B cell (primary cell): ENCODE measurements around the gene NXPE3. TPM values are rescaled to one million over a fixed set of nuclear protein-coding genes. Genes with fewer than 3 reads are reported as not detected.

Experiments
- ATAC-seq: fragments of 200-7000 bp; cut with Tn5 transposase; one replicate; pipeline ENCODE4 v1.10.0; 2021; ENCODE audit warnings: low read depth, mild to moderate bottlenecking, moderate number of reproducible peaks, moderate library complexity
- CTCF ChIA-PET: fragments of 350-600 bp; sonication (Branson Sonifier 250); formaldehyde crosslinking; loops from one replicate; lab custom pipeline; 2021; ENCODE audit warnings: antibody characterized with exemption, inconsistent platforms; lab: Charles Lee
- POLR2A ChIA-PET: fragments of 350-600 bp; sonication (Branson Sonifier 250); formaldehyde crosslinking; loops from one replicate; lab custom pipeline; 2021; ENCODE audit warnings: antibody characterized with exemption; lab: Charles Lee
- DNase-seq: peaks from one replicate; pipeline ENCODE4 v3.0.0; 2013
- H2AFZ ChIP-seq: 2 replicates; pipeline ENCODE4 v1.6.1; 2012; ENCODE audit warnings: mild to moderate bottlenecking, low read depth, low read length; ENCODE audit not compliant: insufficient read depth, poor library complexity, severe bottlenecking
- H3K27ac ChIP-seq, 2 donors: 1 replicate in 1 of 2; 2 replicates in 1 of 2; pipeline ENCODE4 v1.5.1; 2012 to 2013; ENCODE audit warnings: low read length in 2 of 2, mild to moderate bottlenecking in 2 of 2, moderate library complexity in 1 of 2
- H3K27me3 ChIP-seq, 4 experiments: fragments of 200-600 bp in 1 of 4; sonication (generic) in 1 of 4; replicated peaks in 1 of 4; 1 replicate in 2 of 4; 2 replicates in 2 of 4; pipeline versions ENCODE4 v1.6.1 to v1.7.0; 2013 to 2016; ENCODE audit warnings: low read length in 3 of 4, mild to moderate bottlenecking in 2 of 4, mixed read lengths in 1 of 4, moderate library complexity in 1 of 4; ENCODE audit not compliant: insufficient read depth in 4 of 4, control insufficient read depth in 3 of 4; ENCODE audit errors: control extremely low read depth in 1 of 4
- H3K36me3 ChIP-seq, 2 experiments: replicated peaks in 1 of 2; 1 replicate in 1 of 2; 2 replicates in 1 of 2; pipeline versions ENCODE4 v1.6.1 to v1.7.1; 2013; ENCODE audit warnings: low read length in 1 of 2; ENCODE audit not compliant: insufficient read depth in 2 of 2, control insufficient read depth in 1 of 2; ENCODE audit errors: control extremely low read depth in 1 of 2, extremely low read depth in 1 of 2
- H3K4me1 ChIP-seq, 2 donors: fragments of 200-600 bp in 1 of 2; sonication (generic) in 1 of 2; 1 replicate in 1 of 2; 2 replicates in 1 of 2; pipeline versions ENCODE4 v1.5.1 to v1.6.1; 2013 to 2017; ENCODE audit warnings: low read length in 2 of 2; ENCODE audit not compliant: control insufficient read depth in 2 of 2, insufficient read depth in 2 of 2
- H3K4me2 ChIP-seq: replicated peaks from 2 replicates; pipeline ENCODE3; 2012; ENCODE audit warnings: mild to moderate bottlenecking, low read depth, low read length; ENCODE audit not compliant: poor library complexity, severe bottlenecking
- H3K4me3 ChIP-seq, 5 experiments: fragments of 200-600 bp in 1 of 5; sonication (generic) in 1 of 5; 1 replicate in 3 of 5; 2 replicates in 2 of 5; pipeline versions ENCODE4 v1.5.1 to v1.7.0; 2011 to 2016; ENCODE audit warnings: low read length in 4 of 5, mild to moderate bottlenecking in 4 of 5, low read depth in 2 of 5, control low read depth in 1 of 5, moderate library complexity in 1 of 5; ENCODE audit not compliant: insufficient read depth in 1 of 5; ENCODE audit errors: control extremely low read depth in 1 of 5, extremely low read depth in 1 of 5
- H3K79me2 ChIP-seq: fragments of 200-600 bp; sonication (generic); one replicate; pipeline ENCODE4 v1.6.0; 2016; ENCODE audit warnings: low read length; ENCODE audit not compliant: control insufficient read depth, insufficient read depth
- H3K9ac ChIP-seq: fragments of 200-600 bp; sonication (generic); 2 replicates; pipeline ENCODE4 v1.6.1; 2017; ENCODE audit warnings: mild to moderate bottlenecking, low read length, moderate library complexity
- H3K9me3 ChIP-seq, 3 donors: one replicate each; pipeline versions ENCODE4 v1.6.1 to v1.7.1; 2013; ENCODE audit warnings: low read length in 2 of 3; ENCODE audit not compliant: control insufficient read depth in 2 of 3, insufficient read depth in 1 of 3; ENCODE audit errors: control extremely low read depth in 1 of 3
- H4K20me1 ChIP-seq: 2 replicates; pipeline ENCODE4 v1.6.0; 2012; ENCODE audit warnings: mild to moderate bottlenecking, low read length; ENCODE audit not compliant: insufficient read depth, control insufficient read depth, poor library complexity, severe bottlenecking
- H3K27ac Mint-ChIP-seq: one replicate; pipeline ENCODE4 v1.8.0; 2021; ENCODE audit warnings: mixed read lengths
- H3K27me3 Mint-ChIP-seq: one replicate; pipeline ENCODE4 v1.8.0; 2021; ENCODE audit warnings: mixed read lengths
- H3K4me1 Mint-ChIP-seq: one replicate; pipeline ENCODE4 v1.8.0; 2021; ENCODE audit warnings: mixed read lengths
- H3K4me3 Mint-ChIP-seq: one replicate; pipeline ENCODE4 v1.8.0; 2021; ENCODE audit warnings: mixed read lengths
- H3K9me3 Mint-ChIP-seq: one replicate; pipeline ENCODE4 v1.8.0; 2022; ENCODE audit warnings: mixed read lengths; ENCODE audit not compliant: insufficient read depth
- EZH2 ChIP-seq: IDR thresholded peaks from 2 replicates; pipeline ENCODE4 v1.6.1; 2012; ENCODE audit warnings: borderline replicate concordance, low read depth, mild to moderate bottlenecking, moderate library complexity, low read length; ENCODE audit not compliant: insufficient read depth, poor library complexity, severe bottlenecking
- WGBS: methylation state at CpG from one replicate; pipeline ENCODE4 v1.1.5; 2013; ENCODE audit warnings: missing lambda C conversion rate; ENCODE audit not compliant: insufficient coverage; 5-methylcytosine and 5-hydroxymethylcytosine counted together
- intact Hi-C: fragments of 100-400 bp; cut with micrococcal nuclease; formaldehyde crosslinking; loops from one replicate; pipeline ENCODE4 v1.10.0; 2022
- polyA plus RNA-seq: library from polyadenylated mRNA; depleted of rRNA; stranded (reverse); fragments of >200 nt; gene quantifications from 2 replicates; pipeline ENCODE4 v1.2.3, GENCODE V29; 2012
- total RNA-seq, 2 donors: library from RNA; stranded (reverse); fragments of 120-200 nt in 1 of 2; gene quantifications; 1 replicate in 1 of 2; 2 replicates in 1 of 2; pipeline versions ENCODE4 v1.2.3 to v1.2.4, GENCODE V29; 2013 to 2022
- TF ChIP-seq, protein P1 (sequence below): fragments of 200-600 bp; IDR thresholded peaks from one replicate; pipeline ENCODE4 v1.8.0; 2022; ENCODE audit warnings: antibody characterized with exemption, mild to moderate bottlenecking

The NXPE3 gene
- total and polyA plus RNA-seq, 2 donors (not counting 1 experiment from before 2014, with no cell fraction given), result 15.4 to 19.7 TPM

DNA sequence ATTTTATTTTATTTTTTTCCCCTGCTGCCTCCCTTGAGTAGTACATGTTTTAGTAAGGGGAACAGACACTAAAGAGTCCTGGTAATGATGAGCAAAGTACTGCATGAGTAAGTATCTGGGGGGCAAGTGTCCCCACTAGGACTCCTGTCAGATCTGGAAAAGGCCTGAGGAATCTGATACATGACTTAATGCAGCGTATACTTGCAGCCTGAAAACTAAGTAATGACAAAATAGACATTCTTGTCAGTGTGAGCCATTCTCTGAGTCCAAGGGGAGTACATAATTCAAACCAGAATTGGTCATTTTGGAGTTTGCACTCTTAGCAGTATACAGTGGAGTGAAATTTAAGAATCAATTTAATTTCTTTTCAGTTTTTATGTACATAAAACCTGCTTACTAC lies 27.5 kb downstream of the NXPE3 start:
- H3K9me3 Mint-ChIP-seq, result no peaks in the 10 kb centered on the region
- no peak overlapping the region for H3K4me3 Mint-ChIP-seq
- intact Hi-C loops, result no loop called here
- H3K4me1 ChIP-seq, result peaks cover 0 to 7% of the 10 kb centered on the region in 2 donors
- WGBS, result 100% methylated on average over 1 of the region's 1 CpG
- H3K9me3 ChIP-seq, result no peaks in the 10 kb centered on the region
- TF ChIP-seq, protein P1, sequence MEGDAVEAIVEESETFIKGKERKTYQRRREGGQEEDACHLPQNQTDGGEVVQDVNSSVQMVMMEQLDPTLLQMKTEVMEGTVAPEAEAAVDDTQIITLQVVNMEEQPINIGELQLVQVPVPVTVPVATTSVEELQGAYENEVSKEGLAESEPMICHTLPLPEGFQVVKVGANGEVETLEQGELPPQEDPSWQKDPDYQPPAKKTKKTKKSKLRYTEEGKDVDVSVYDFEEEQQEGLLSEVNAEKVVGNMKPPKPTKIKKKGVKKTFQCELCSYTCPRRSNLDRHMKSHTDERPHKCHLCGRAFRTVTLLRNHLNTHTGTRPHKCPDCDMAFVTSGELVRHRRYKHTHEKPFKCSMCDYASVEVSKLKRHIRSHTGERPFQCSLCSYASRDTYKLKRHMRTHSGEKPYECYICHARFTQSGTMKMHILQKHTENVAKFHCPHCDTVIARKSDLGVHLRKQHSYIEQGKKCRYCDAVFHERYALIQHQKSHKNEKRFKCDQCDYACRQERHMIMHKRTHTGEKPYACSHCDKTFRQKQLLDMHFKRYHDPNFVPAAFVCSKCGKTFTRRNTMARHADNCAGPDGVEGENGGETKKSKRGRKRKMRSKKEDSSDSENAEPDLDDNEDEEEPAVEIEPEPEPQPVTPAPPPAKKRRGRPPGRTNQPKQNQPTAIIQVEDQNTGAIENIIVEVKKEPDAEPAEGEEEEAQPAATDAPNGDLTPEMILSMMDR, result no peak
- no peak for TF ChIP-seq EZH2
- ChIA-PET POLR2A (no interaction called here), CTCF (interaction anchor here (1.7 to 20.1 kb wide), 8 partner anchors 5 to 733 kb away, joined by 5 to 1306 read pairs (median 22); partner anchors contain the start of genes NFKBIZ and NXPE3)
- no peak overlapping the region for H2AFZ ChIP-seq
- no peak overlapping the region for H3K9ac ChIP-seq
- H3K4me1 Mint-ChIP-seq, result peaks cover 16% of the 10 kb centered on the region
- no peak for DNase-seq
- no peak overlapping the region for H3K4me3 ChIP-seq
- peaks cover 6% of the 10 kb centered on the region for H3K79me2 ChIP-seq
- H3K27me3 ChIP-seq, result no peaks in the 10 kb centered on the region
- no peak for ATAC-seq
- no peak overlapping the region for H3K27ac Mint-ChIP-seq
- no peaks in the 10 kb centered on the region for H3K27me3 Mint-ChIP-seq
- no peak overlapping the region for H3K27ac ChIP-seq
- H4K20me1 ChIP-seq, result no peaks in the 10 kb centered on the region
- peaks cover under 1 to 27% of the 10 kb centered on the region in 2 experiments for H3K36me3 ChIP-seq
- H3K4me2 ChIP-seq, result no peak overlapping the region

DNA sequence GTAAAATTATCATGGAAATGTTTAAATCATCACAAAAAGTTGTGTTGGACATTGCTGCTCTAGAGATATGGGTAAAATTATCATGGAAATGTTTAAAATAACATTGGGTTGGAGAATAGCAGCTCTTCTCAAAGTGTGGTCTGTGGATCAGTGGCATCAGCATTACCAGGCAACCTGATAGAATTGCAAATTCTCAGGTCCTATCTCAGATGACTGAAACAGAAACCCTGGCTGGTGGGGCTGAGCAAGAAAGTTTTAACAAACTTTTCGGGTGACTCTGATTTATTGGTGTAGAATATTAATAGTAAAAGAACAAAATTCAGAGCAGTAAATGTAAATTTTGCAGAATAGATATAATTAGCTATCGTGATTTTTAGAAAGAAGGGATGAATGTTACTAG lies 28.9 kb downstream of the NXPE3 start:
- ChIA-PET POLR2A (no interaction called here), CTCF (interaction anchor here (1.2 to 20.1 kb wide), 14 partner anchors 10 to 731 kb away, joined by 3 to 1306 read pairs (median 6); no protein-coding TSS in a partner anchor)
- H3K9ac ChIP-seq, result no peak overlapping the region
- ATAC-seq (no peak), DNase-seq (no peak)
- no peak overlapping the region for H3K4me3 ChIP-seq
- no peaks in the 10 kb centered on the region for H3K27me3 ChIP-seq
- peaks cover 0 to 17% of the 10 kb centered on the region in 2 experiments for H3K36me3 ChIP-seq
- no peak overlapping the region for H2AFZ ChIP-seq
- Mint-ChIP-seq H3K4me3 (no peak overlapping the region), H3K9me3 (no peaks in the 10 kb centered on the region), H3K4me1 (peaks cover 16% of the 10 kb centered on the region), H3K27ac (no peak overlapping the region), H3K27me3 (no peaks in the 10 kb centered on the region)
- TF ChIP-seq, protein P1, result no peak
- TF ChIP-seq EZH2, result no peak
- peaks cover 6% of the 10 kb centered on the region for H3K79me2 ChIP-seq
- no peak overlapping the region for H3K27ac ChIP-seq
- 100% methylated on average over 1 of the region's 2 CpGs for WGBS
- H4K20me1 ChIP-seq, result no peaks in the 10 kb centered on the region
- no peak overlapping the region for H3K4me2 ChIP-seq
- H3K9me3 ChIP-seq, result no peaks in the 10 kb centered on the region
- H3K4me1 ChIP-seq, result peaks cover 0 to 7% of the 10 kb centered on the region in 2 donors
- intact Hi-C loops, result loop anchor here (2.0 kb wide), 1 partner anchor 729 kb away; no protein-coding TSS in a partner anchor
